ENCODE data around the gene C11orf65.

C11orf65 gene

DNA sequence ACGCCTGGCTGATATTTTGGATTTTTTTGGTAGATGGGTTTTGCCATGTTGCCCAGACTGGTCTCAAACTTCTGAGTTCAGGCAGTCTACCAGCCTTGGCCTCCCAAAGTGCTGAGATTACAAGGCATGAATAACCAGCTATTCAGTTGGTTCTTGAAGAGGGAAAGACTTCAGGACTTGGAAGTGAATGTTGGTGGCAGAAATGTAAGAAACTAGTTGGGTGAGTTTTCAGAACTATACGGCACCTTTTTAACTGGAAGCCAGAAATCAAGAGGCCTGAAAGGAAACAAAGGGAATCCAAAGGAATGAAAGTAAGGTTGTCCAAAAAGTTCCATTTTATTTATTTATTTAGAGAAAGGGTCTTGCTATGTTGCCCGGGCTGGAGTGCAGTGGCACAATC lies 28.0 kb upstream of the C11orf65 start:
- DNase-seq (ENCODE audit: low spot score): no peak
- TF ChIP-seq CTCF (IDR thresholded peaks at IDR 0.05; ENCODE audit: extremely low read depth, insufficient read depth, missing control alignments): no peak
- in situ Hi-C loops (cut with MboI; ENCODE audit: low pct_unique_long_range_greater_than_20kb, low sequenced_read_pairs, unreplicated experiment): no loop called here

DNA sequence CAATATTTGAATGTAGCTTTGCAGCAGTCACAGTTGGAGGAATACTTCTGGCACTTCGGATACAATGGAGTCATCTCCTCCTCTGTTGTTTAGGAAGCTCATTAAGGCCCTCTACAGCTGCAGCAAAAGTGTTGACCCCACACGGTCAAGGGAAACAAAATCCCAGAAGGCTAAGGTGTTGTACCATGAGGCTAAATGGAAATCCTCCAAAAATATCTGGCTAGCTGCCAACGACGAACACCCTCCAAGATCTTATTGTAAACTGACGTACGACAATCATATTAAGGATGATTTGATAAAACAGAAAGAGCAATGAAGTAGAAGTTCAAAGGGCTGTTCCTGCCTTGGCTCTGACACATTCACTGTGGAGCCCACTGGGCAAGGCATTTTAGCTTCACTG lies 26.9 kb upstream of the C11orf65 start:
- in situ Hi-C loops (cut with MboI; ENCODE audit: low pct_unique_long_range_greater_than_20kb, low sequenced_read_pairs, unreplicated experiment): no loop called here
- TF ChIP-seq CTCF (IDR thresholded peaks at IDR 0.05; ENCODE audit: extremely low read depth, insufficient read depth, missing control alignments): no peak
- DNase-seq (ENCODE audit: low spot score): no peak

DNA sequence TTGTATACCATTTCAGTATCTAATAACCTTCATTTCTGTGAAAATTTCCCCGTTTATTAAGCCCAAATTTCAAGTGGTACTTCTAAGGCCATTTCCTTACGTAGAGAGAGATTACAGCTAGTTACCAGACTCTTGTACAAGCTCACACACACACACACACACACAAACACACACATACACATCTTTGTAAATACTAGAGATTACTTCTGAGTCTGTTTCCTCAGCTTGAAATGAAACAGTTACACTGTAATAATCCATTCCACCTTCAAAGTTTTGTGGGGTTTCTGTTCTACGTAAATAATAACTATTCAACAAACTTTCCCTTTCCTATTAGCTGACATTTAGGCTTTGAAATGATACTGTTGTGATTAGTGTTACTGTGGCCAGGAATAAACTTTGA lies 24.6 kb upstream of the C11orf65 start:
- no peak for TF ChIP-seq CTCF (IDR thresholded peaks at IDR 0.05; ENCODE audit: extremely low read depth, insufficient read depth, missing control alignments)
- in situ Hi-C loops (cut with MboI; ENCODE audit: low pct_unique_long_range_greater_than_20kb, low sequenced_read_pairs, unreplicated experiment): no loop called here
- DNase-seq (ENCODE audit: low spot score): no peak

DNA sequence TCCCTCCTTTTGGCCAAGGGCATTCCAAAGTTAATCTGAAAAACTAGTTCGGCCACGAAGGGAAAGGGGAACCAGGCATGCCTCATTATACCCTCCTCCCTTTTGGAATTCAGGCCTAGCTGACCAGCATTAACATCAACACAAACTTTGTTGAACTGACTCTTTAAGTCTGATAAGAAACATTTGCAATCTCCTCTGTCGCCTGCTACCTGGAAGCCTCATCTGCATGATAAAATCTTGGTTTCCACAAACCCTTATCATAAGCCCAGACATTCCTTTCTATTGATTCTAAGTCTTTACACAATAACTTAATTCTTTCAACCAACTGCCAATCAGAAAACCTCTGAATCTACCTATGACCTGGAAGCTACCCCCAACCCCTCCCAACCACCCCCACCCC lies 19.5 kb upstream of the C11orf65 start:
- no peak for DNase-seq (ENCODE audit: low spot score)
- TF ChIP-seq CTCF (IDR thresholded peaks at IDR 0.05; ENCODE audit: extremely low read depth, insufficient read depth, missing control alignments): no peak
- in situ Hi-C loops (cut with MboI; ENCODE audit: low pct_unique_long_range_greater_than_20kb, low sequenced_read_pairs, unreplicated experiment): no loop called here

- in situ Hi-C loops (cut with MboI; ENCODE audit: low pct_unique_long_range_greater_than_20kb, low sequenced_read_pairs, unreplicated experiment): no loop called here
- TF ChIP-seq CTCF (IDR thresholded peaks at IDR 0.05; ENCODE audit: extremely low read depth, insufficient read depth, missing control alignments): no peak
- no peak for DNase-seq (ENCODE audit: low spot score)
Observed at GRCh38 chr11:108486331-108486730, 19.0 kb upstream of the C11orf65 start.

DNA sequence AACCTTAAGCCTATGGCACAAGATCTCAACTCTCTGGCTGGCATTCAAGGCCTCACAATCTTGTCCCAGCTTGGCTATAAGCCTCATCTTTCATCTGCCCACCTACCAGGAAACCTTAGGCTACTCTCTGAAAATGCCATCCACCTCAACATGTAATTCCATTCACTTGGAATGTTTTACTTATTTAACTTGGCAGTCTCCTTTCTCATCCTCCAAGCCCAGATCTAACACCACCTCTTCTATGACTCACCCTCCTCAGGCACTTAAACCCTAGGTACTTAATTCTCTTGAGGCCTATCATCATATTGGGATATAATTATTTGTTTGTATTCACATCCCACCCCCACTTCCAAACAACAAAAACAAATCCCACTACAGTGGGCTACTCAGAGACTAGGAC lies 15.8 kb upstream of the C11orf65 start:
- DNase-seq (ENCODE audit: low spot score): no peak
- in situ Hi-C loops (cut with MboI; ENCODE audit: low pct_unique_long_range_greater_than_20kb, low sequenced_read_pairs, unreplicated experiment): no loop called here
- TF ChIP-seq CTCF (IDR thresholded peaks at IDR 0.05; ENCODE audit: extremely low read depth, insufficient read depth, missing control alignments): no peak

Data from GM13977 (cell line).